ENCODE results near the gene SDHAF4.

SDHAF4 gene

GRCh38 chr6:70563530-70563929, 3.2 kb upstream of the SDHAF4 start:
- TF ChIP-seq GATA3 (IDR thresholded peaks at IDR 0.05; ENCODE audit: low read depth, low read length) (no peak), GATA2 (IDR thresholded peaks at IDR 0.05; ENCODE audit: low read depth, low read length) (no peak)

- no peak for TF ChIP-seq GATA2 (IDR thresholded peaks at IDR 0.05; ENCODE audit: low read depth, low read length)
- no peak for TF ChIP-seq GATA3 (IDR thresholded peaks at IDR 0.05; ENCODE audit: low read depth, low read length)
Observed at GRCh38 chr6:70574643-70575042, 7.9 kb downstream of the SDHAF4 start.

GRCh38 chr6:70575899-70576495, 9.3 kb downstream of the SDHAF4 start:
- TF ChIP-seq GATA3 (IDR thresholded peaks at IDR 0.05; ENCODE audit: low read depth, low read length) = no peak
- TF ChIP-seq GATA2 (IDR thresholded peaks at IDR 0.05; ENCODE audit: low read depth, low read length) = no peak

GRCh38 chr6:70586114-70586513, 19.4 kb downstream of the SDHAF4 start:
- TF ChIP-seq GATA3 (IDR thresholded peaks at IDR 0.05; ENCODE audit: low read depth, low read length) = no peak
- TF ChIP-seq GATA2 (IDR thresholded peaks at IDR 0.05; ENCODE audit: low read depth, low read length) = no peak

GRCh38 chr6:70590400-70590799, 23.7 kb downstream of the SDHAF4 start:
- TF ChIP-seq GATA3 (IDR thresholded peaks at IDR 0.05; ENCODE audit: low read depth, low read length) (no peak), GATA2 (IDR thresholded peaks at IDR 0.05; ENCODE audit: low read depth, low read length) (no peak)

- TF ChIP-seq GATA2 (IDR thresholded peaks at IDR 0.05; ENCODE audit: low read depth, low read length) (no peak), GATA3 (IDR thresholded peaks at IDR 0.05; ENCODE audit: low read depth, low read length) (no peak)
Observed at GRCh38 chr6:70592391-70593117, 25.8 kb downstream of the SDHAF4 start.

- no peak for TF ChIP-seq GATA3 (IDR thresholded peaks at IDR 0.05; ENCODE audit: low read depth, low read length)
- TF ChIP-seq GATA2 (IDR thresholded peaks at IDR 0.05; ENCODE audit: low read depth, low read length) = no peak
Observed at GRCh38 chr6:70593118-70593486, 26.4 kb downstream of the SDHAF4 start.

GRCh38 chr6:70599187-70599586, 32.5 kb downstream of the SDHAF4 start:
- no peak for TF ChIP-seq GATA3 (IDR thresholded peaks at IDR 0.05; ENCODE audit: low read depth, low read length)
- TF ChIP-seq GATA2 (IDR thresholded peaks at IDR 0.05; ENCODE audit: low read depth, low read length) = no peak

GRCh38 chr6:70601014-70601413, 34.3 kb downstream of the SDHAF4 start:
- TF ChIP-seq GATA2 (IDR thresholded peaks at IDR 0.05; ENCODE audit: low read depth, low read length) (no peak), GATA3 (IDR thresholded peaks at IDR 0.05; ENCODE audit: low read depth, low read length) (no peak)

GRCh38 chr6:70604254-70604653, 37.5 kb downstream of the SDHAF4 start:
- no peak for TF ChIP-seq GATA2 (IDR thresholded peaks at IDR 0.05; ENCODE audit: low read depth, low read length)
- TF ChIP-seq GATA3 (IDR thresholded peaks at IDR 0.05; ENCODE audit: low read depth, low read length) = no peak

GRCh38 chr6:70616728-70617260, 50.1 kb downstream of the SDHAF4 start:
- no peak for TF ChIP-seq GATA2 (IDR thresholded peaks at IDR 0.05; ENCODE audit: low read depth, low read length)
- TF ChIP-seq GATA3 (IDR thresholded peaks at IDR 0.05; ENCODE audit: low read depth, low read length) = no peak

GRCh38 chr6:70620746-70621145, 54.0 kb downstream of the SDHAF4 start:
- TF ChIP-seq GATA3 (IDR thresholded peaks at IDR 0.05; ENCODE audit: low read depth, low read length) = no peak
- TF ChIP-seq GATA2 (IDR thresholded peaks at IDR 0.05; ENCODE audit: low read depth, low read length) = no peak

- no peak for TF ChIP-seq GATA2 (IDR thresholded peaks at IDR 0.05; ENCODE audit: low read depth, low read length)
- TF ChIP-seq GATA3 (IDR thresholded peaks at IDR 0.05; ENCODE audit: low read depth, low read length) = no peak
Observed at GRCh38 chr6:70622461-70622860, 55.7 kb downstream of the SDHAF4 start.

- TF ChIP-seq GATA3 (IDR thresholded peaks at IDR 0.05; ENCODE audit: low read depth, low read length) (no peak), GATA2 (IDR thresholded peaks at IDR 0.05; ENCODE audit: low read depth, low read length) (no peak)
Observed at GRCh38 chr6:70625436-70625835, 58.7 kb downstream of the SDHAF4 start.
